Measurements from ENCODE around the gene ERAP2.

- TF ChIP-seq CTCF (IDR thresholded peaks at IDR 0.05 in 2 of 3, conservative IDR thresholded peaks at IDR 0.05 in 1 of 3; ENCODE audit: control insufficient read depth in 2 of 3, extremely low read depth in 1 of 3, insufficient read depth in 1 of 3, low read depth in 3 of 3, low read length in 3 of 3) (no peak), CHD1 (IDR thresholded peaks at IDR 0.05; ENCODE audit: low read depth, low read length) (no peak), SREBF1 (IDR thresholded peaks at IDR 0.05; ENCODE audit: low read length) (no peak), JUND (IDR thresholded peaks at IDR 0.05; ENCODE audit: low read depth, low read length) (no peak), SIN3A (IDR thresholded peaks at IDR 0.05; ENCODE audit: low read depth, low read length) (no peak)
Measured at GRCh38 chr5:96863949-96864584, 12.2 kb upstream of the ERAP2 start.

Measured in GM12878 (cell line).